ENCODE data around the gene HRH2. TPM values are rescaled to one million over a fixed set of nuclear protein-coding genes. Genes with fewer than 3 reads are reported as not detected.

The HRH2 gene
- total and polyA plus RNA-seq, 7 experiments from 2014 or later = 5.0 to 26.3 (median 8.0) TPM

- ChIA-PET POLR2A (interaction anchor here (1.1 kb wide), 1 partner anchor 158 kb away, joined by 3 read pairs; no protein-coding TSS in a partner anchor), CTCF (interaction anchor here (1.4 to 10.9 kb wide), 4 partner anchors 9 to 164 kb away, joined by 3 to 153 read pairs (median 11); no protein-coding TSS in a partner anchor)
Observed at GRCh38 chr5:175698401-175699115, 40.7 kb downstream of the HRH2 start.

GRCh38 chr5:175700991-175701390, 43.1 kb downstream of the HRH2 start:
- H3K4me3 ChIP-seq (ENCODE audit: low read length) = no peak overlapping the region
- Mint-ChIP-seq H3K4me3 (peak overlapping the region in 1 of 10 donors; percentile 29), H3K27me3 (no peaks in the 10 kb centered on the region), H3K36me3 (peaks cover 7 to 36% (median 23%) of the 10 kb centered on the region in 5 donors), H3K27ac (no peak overlapping the region), H3K4me1 (peaks cover 11 to 21% (median 17%) of the 10 kb centered on the region in 7 donors), H3K9me3 (peaks cover 0 to 5% (median 0%) of the 10 kb centered on the region in 11 donors)
- no peak overlapping the region for H3K27ac ChIP-seq (ENCODE audit: low read depth, low read length)
- no peaks in the 10 kb centered on the region for H3K9me3 ChIP-seq (ENCODE audit: control insufficient read depth in 2 of 3, low read length in 3 of 3)
- ATAC-seq (no peak), DNase-seq (no peak)
- no peaks in the 10 kb centered on the region for H3K27me3 ChIP-seq (ENCODE audit: control insufficient read depth in 2 of 2, insufficient read depth in 2 of 2, low read length in 2 of 2)
- H3K4me1 ChIP-seq (ENCODE audit: control insufficient read depth in 2 of 2, insufficient read depth in 2 of 2, low read length in 2 of 2) = peaks cover 8% of the 10 kb centered on the region in 2 donors
- ChIA-PET POLR2A (no interaction called here), CTCF (interaction anchor here (0.6 to 4.9 kb wide), 8 partner anchors 12 to 236 kb away, joined by 3 to 49 read pairs (median 4); no protein-coding TSS in a partner anchor)
- peaks cover 0 to 38% (median 6%) of the 10 kb centered on the region in 3 experiments for H3K36me3 ChIP-seq (ENCODE audit: control insufficient read depth in 2 of 3, insufficient read depth in 3 of 3, low read length in 3 of 3)
- intact Hi-C loops (cut with micrococcal nuclease) = loop anchor here in 1 of 2 donors (1.0 kb wide), 1 partner anchor 167 kb away; no protein-coding TSS in a partner anchor

More at GRCh38 chr5:175698401-175699115, 40.7 kb downstream of the HRH2 start:
- DNase-seq = no peak
- Mint-ChIP-seq H3K4me3 (peak overlapping the region in 1 of 10 donors; percentile 43), H3K27me3 (no peaks in the 10 kb centered on the region), H3K9me3 (peaks cover 0 to 5% (median 0%) of the 10 kb centered on the region in 11 donors), H3K36me3 (peaks cover 8 to 39% (median 15%) of the 10 kb centered on the region in 5 donors), H3K27ac (peak overlapping the region in 3 of 9 donors; percentile 41 to 69 (median 65)), H3K4me1 (peaks cover 25 to 43% (median 39%) of the 10 kb centered on the region in 7 donors)
- no peaks in the 10 kb centered on the region for H3K27me3 ChIP-seq (ENCODE audit: control insufficient read depth in 2 of 2, insufficient read depth in 2 of 2, low read length in 2 of 2)
- H3K4me3 ChIP-seq (ENCODE audit: low read length) = no peak overlapping the region
- H3K4me1 ChIP-seq (ENCODE audit: control insufficient read depth in 2 of 2, insufficient read depth in 2 of 2, low read length in 2 of 2) = peaks cover 8 to 10% of the 10 kb centered on the region in 2 donors
- peaks cover 0 to 41% (median 6%) of the 10 kb centered on the region in 3 experiments for H3K36me3 ChIP-seq (ENCODE audit: control insufficient read depth in 2 of 3, insufficient read depth in 3 of 3, low read length in 3 of 3)
- no peak overlapping the region for H3K27ac ChIP-seq (ENCODE audit: low read depth, low read length)
- intact Hi-C loops (cut with micrococcal nuclease) = no loop called here
- ATAC-seq = no peak
- no peaks in the 10 kb centered on the region for H3K9me3 ChIP-seq (ENCODE audit: control insufficient read depth in 2 of 3, low read length in 3 of 3)

GRCh38 chr5:175701797-175702196, 43.9 kb downstream of the HRH2 start:
- no peak overlapping the region for H3K27ac ChIP-seq (ENCODE audit: low read depth, low read length)
- H3K4me3 ChIP-seq (ENCODE audit: low read length) = no peak overlapping the region
- Mint-ChIP-seq H3K4me3 (no peak overlapping the region), H3K27me3 (no peaks in the 10 kb centered on the region), H3K36me3 (peaks cover 7 to 36% (median 23%) of the 10 kb centered on the region in 5 donors), H3K27ac (peak overlapping the region in 1 of 9 donors; percentile 3), H3K9me3 (peaks cover 0 to 5% (median 0%) of the 10 kb centered on the region in 11 donors), H3K4me1 (peaks cover 4 to 12% (median 10%) of the 10 kb centered on the region in 7 donors)
- ATAC-seq (no peak), DNase-seq (no peak)
- CTCF ChIA-PET = interaction anchor here (1.2 to 4.9 kb wide), 4 partner anchors 166 to 237 kb away, joined by 3 to 49 read pairs (median 7); no protein-coding TSS in a partner anchor
- POLR2A ChIA-PET = interaction anchor here (0.7 to 0.8 kb wide), 2 partner anchors 14 to 179 kb away, joined by 4 read pairs; no protein-coding TSS in a partner anchor
- no peaks in the 10 kb centered on the region for H3K9me3 ChIP-seq (ENCODE audit: control insufficient read depth in 2 of 3, low read length in 3 of 3)
- intact Hi-C loops (cut with micrococcal nuclease) = loop anchor here in 1 of 2 donors (1.0 kb wide), 1 partner anchor 167 kb away; no protein-coding TSS in a partner anchor
- peaks cover under 1 to 2% of the 10 kb centered on the region in 2 donors for H3K4me1 ChIP-seq (ENCODE audit: control insufficient read depth in 2 of 2, insufficient read depth in 2 of 2, low read length in 2 of 2)
- H3K27me3 ChIP-seq (ENCODE audit: control insufficient read depth in 2 of 2, insufficient read depth in 2 of 2, low read length in 2 of 2) = no peaks in the 10 kb centered on the region
- peaks cover 0 to 38% (median 6%) of the 10 kb centered on the region in 3 experiments for H3K36me3 ChIP-seq (ENCODE audit: control insufficient read depth in 2 of 3, insufficient read depth in 3 of 3, low read length in 3 of 3)

DNA sequence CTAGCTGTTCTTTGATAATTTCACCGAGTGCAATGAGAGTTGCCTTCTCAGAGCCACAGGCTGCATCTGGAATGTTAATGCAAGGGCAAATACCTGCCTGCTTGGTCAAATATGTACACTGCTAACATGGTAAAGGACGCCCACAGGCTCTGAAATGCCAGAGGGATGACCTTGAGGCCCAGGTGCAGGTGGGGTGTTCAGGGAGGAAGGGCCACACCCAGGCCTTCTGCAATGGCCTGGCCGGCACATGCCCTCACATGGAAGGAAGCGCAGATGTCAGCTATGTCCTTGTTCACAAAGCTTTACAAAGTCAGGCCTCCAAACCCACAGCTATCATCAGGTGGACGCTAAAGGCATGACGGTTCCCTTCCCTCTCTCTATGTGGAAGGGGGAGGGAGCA, 48.6 kb downstream of the HRH2 start:
- Mint-ChIP-seq H3K27me3 (no peaks in the 10 kb centered on the region), H3K4me1 (peaks cover 0 to 11% (median 0%) of the 10 kb centered on the region in 7 donors), H3K4me3 (no peak overlapping the region), H3K27ac (peak overlapping the region in 1 of 9 donors; percentile 19), H3K36me3 (peaks cover 14 to 41% (median 36%) of the 10 kb centered on the region in 5 donors), H3K9me3 (peaks cover 0 to 5% (median 0%) of the 10 kb centered on the region in 11 donors)
- no peak overlapping the region for H3K27ac ChIP-seq (ENCODE audit: low read depth, low read length)
- H3K9me3 ChIP-seq (ENCODE audit: control insufficient read depth in 2 of 3, low read length in 3 of 3) = no peaks in the 10 kb centered on the region
- no peak overlapping the region for H3K4me3 ChIP-seq (ENCODE audit: low read length)
- no peaks in the 10 kb centered on the region for H3K4me1 ChIP-seq (ENCODE audit: control insufficient read depth in 2 of 2, insufficient read depth in 2 of 2, low read length in 2 of 2)
- no peaks in the 10 kb centered on the region for H3K27me3 ChIP-seq (ENCODE audit: control insufficient read depth in 2 of 2, insufficient read depth in 2 of 2, low read length in 2 of 2)
- CTCF ChIA-PET = interaction anchor here (1.1 kb wide), 1 partner anchor 9 kb away, joined by 4 read pairs; no protein-coding TSS in a partner anchor
- intact Hi-C loops (cut with micrococcal nuclease) = no loop called here
- POLR2A ChIA-PET = no interaction called here
- H3K36me3 ChIP-seq (ENCODE audit: control insufficient read depth in 2 of 3, insufficient read depth in 3 of 3, low read length in 3 of 3) = peaks cover 0 to 37% (median 0%) of the 10 kb centered on the region in 3 experiments
- ATAC-seq (no peak), DNase-seq (no peak)

DNA sequence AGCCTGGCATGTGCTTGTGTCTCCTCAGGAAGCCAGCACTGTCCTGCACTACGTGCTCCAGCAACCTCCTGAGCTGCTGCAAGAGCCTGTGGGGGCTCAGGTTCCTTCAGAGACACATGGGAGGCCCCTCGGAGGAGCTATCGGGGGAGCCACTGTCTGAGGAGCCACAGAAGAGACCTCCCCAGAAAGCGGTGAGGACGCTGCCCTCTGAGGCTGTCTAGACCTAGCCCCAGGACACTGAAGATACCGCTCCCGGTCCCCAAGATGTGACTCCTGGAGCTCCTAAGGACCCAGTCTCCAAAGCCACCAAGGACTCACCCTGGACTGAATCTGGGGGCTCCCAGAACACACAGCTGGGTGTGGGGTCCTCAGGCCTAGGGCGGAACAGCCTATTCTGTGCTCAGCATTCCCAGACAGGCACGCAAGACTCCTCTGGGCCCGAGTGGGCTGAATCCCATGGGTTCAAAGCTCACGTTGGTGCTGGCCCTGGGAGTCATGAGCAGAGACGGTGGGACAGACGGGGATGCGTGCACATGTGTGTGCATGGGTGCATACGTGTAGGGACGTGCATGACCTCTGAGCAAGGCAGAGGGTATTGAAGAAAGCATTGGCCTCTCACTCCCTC, 50.0 kb downstream of the HRH2 start:
- no peak overlapping the region for H3K4me3 Mint-ChIP-seq

GRCh38 chr5:175709276-175709781, 51.5 kb downstream of the HRH2 start:
- no peak for ATAC-seq
- no peak for DNase-seq
- no peak overlapping the region for H3K4me3 ChIP-seq (ENCODE audit: low read length)
- H3K27ac Mint-ChIP-seq = peak overlapping the region in 2 of 9 donors; percentile 40 to 81
- H3K9me3 ChIP-seq (ENCODE audit: control insufficient read depth in 2 of 3, low read length in 3 of 3) = no peaks in the 10 kb centered on the region
- H3K36me3 ChIP-seq (ENCODE audit: control insufficient read depth in 2 of 3, insufficient read depth in 3 of 3, low read length in 3 of 3) = peaks cover 0 to 32% (median 0%) of the 10 kb centered on the region in 3 experiments
- H3K27me3 Mint-ChIP-seq = no peaks in the 10 kb centered on the region
- H3K27me3 ChIP-seq (ENCODE audit: control insufficient read depth in 2 of 2, insufficient read depth in 2 of 2, low read length in 2 of 2) = no peaks in the 10 kb centered on the region
- CTCF ChIA-PET = no interaction called here
- H3K4me1 ChIP-seq (ENCODE audit: control insufficient read depth in 2 of 2, insufficient read depth in 2 of 2, low read length in 2 of 2) = no peaks in the 10 kb centered on the region
- POLR2A ChIA-PET = no interaction called here
- intact Hi-C loops (cut with micrococcal nuclease) = no loop called here
- H3K9me3 Mint-ChIP-seq = peaks cover 0 to 8% (median 0%) of the 10 kb centered on the region in 11 donors
- no peak overlapping the region for H3K27ac ChIP-seq (ENCODE audit: low read depth, low read length)
- H3K4me3 Mint-ChIP-seq = no peak overlapping the region
- peaks cover 11 to 44% (median 26%) of the 10 kb centered on the region in 5 donors for H3K36me3 Mint-ChIP-seq
- H3K4me1 Mint-ChIP-seq = peaks cover 0 to 17% (median 0%) of the 10 kb centered on the region in 7 donors

More for the DNA sequence above, 50.0 kb downstream of the HRH2 start:
- Mint-ChIP-seq H3K36me3 (peaks cover 14 to 38% (median 32%) of the 10 kb centered on the region in 5 donors), H3K4me1 (peaks cover 0 to 17% (median 0%) of the 10 kb centered on the region in 7 donors), H3K9me3 (peaks cover 0 to 5% (median 0%) of the 10 kb centered on the region in 11 donors), H3K27me3 (no peaks in the 10 kb centered on the region), H3K27ac (no peak overlapping the region)
- Histone ChIP-seq H3K9me3 (ENCODE audit: control insufficient read depth in 2 of 3, low read length in 3 of 3) (no peaks in the 10 kb centered on the region), H3K4me1 (ENCODE audit: control insufficient read depth in 2 of 2, insufficient read depth in 2 of 2, low read length in 2 of 2) (no peaks in the 10 kb centered on the region), H3K27ac (ENCODE audit: low read depth, low read length) (no peak overlapping the region), H3K4me3 (ENCODE audit: low read length) (no peak overlapping the region), H3K36me3 (ENCODE audit: control insufficient read depth in 2 of 3, insufficient read depth in 3 of 3, low read length in 3 of 3) (peaks cover 0 to 32% (median 0%) of the 10 kb centered on the region in 3 experiments), H3K27me3 (ENCODE audit: control insufficient read depth in 2 of 2, insufficient read depth in 2 of 2, low read length in 2 of 2) (no peaks in the 10 kb centered on the region)
- intact Hi-C loops (cut with micrococcal nuclease) = no loop called here
- ATAC-seq (no peak), DNase-seq (no peak)
- ChIA-PET CTCF (no interaction called here), POLR2A (no interaction called here)
